ENCODE measurements around the gene SMG6.

The SMG6 gene

DNA sequence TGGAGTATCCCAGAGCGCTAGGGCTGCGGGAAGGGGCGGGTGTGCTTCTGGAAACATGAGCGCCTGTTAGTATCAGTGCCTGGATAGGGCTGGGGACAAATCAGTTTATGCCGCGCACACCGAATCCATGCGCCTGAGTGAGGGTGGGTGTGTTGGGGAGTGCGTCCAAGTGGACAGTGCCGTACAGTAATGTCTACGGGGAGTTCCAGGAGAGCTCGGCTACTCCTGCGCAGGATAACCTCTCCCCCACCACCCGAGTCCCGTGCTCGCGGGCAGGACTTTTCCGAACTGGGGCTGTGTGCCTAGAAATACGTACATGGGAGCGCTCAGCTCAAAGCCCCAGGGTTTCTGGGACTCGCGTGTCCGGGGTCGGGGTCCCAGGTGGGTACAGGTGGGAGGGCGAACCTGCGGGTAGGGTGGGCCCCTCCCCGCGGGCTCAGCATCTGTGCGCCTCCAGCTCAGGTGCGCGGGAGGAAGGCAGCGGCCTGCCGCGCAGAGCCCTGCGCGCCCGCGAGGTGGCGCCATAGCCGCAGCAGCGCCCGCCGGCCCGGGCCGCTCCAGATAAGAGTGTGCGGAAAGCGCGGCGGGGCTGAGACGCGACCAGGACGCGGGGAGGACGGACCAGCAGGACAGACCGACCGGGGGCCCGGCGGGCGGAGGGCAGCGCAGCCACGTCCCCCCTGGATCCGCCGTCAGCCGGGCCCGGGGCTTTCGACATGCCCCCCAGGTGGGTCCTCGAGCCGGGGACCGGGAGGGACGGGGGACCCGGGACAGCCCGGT, 248.9 kb downstream of the SMG6 start, which contains the start of gene HIC1:
TSS of gene HIC1 (plus strand) at position 592 of the 780 bp plus-strand sequence. CDS start 1,588 bp downstream, outside the sequence.
- H3K4me1 ChIP-seq (ENCODE audit: control insufficient read depth, insufficient read depth, low read length): peaks cover 5% of the 10 kb centered on the region; the same call in 1 of the 2 replicates
- H3K27ac ChIP-seq (ENCODE audit: extremely low read depth, low read depth, low read length): no peak within 1 kb of the TSS; the same call in 1 of the 2 replicates
- H3K36me3 ChIP-seq (ENCODE audit: control insufficient read depth in 2 of 2, insufficient read depth in 1 of 2, low read length in 2 of 2): no peaks in the 10 kb centered on the region
- ChIA-PET CTCF (interaction anchor here (0.6 to 4.5 kb wide), 55 partner anchors 9 to 361 kb away, joined by 3 to 143 read pairs (median 4); no protein-coding TSS in a partner anchor), POLR2A (interaction anchor here (0.5 to 1.2 kb wide), 2 partner anchors 190 to 299 kb away, joined by 3 to 11 read pairs; no protein-coding TSS in a partner anchor)
- no peaks in the 10 kb centered on the region for H3K9me3 ChIP-seq (ENCODE audit: control insufficient read depth, insufficient read depth, low read depth, low read length)
- H3K4me3 ChIP-seq (ENCODE audit: low read depth, low read length): peak within 1 kb of the TSS; percentile 48
- TF ChIP-seq ZNF629 (tag by site-specific recombination; IDR thresholded peaks at IDR 0.05) (no peak), KLF9 (tag by site-specific recombination; IDR thresholded peaks at IDR 0.05; ENCODE audit: low read depth) (peak; percentile 65), ZNF416 (tag by site-specific recombination; IDR thresholded peaks at IDR 0.05) (no peak), ZNF48 (tag by site-specific recombination; IDR thresholded peaks at IDR 0.05) (no peak), ZNF394 (tag by site-specific recombination; IDR thresholded peaks at IDR 0.05; ENCODE audit: borderline replicate concordance) (peak; percentile 95), ZBTB20 (tag by site-specific recombination; IDR thresholded peaks at IDR 0.05) (peak; percentile 46), ZBTB11 (tag by site-specific recombination; conservative IDR thresholded peaks at IDR 0.05; ENCODE audit: low read depth) (peak; percentile 36; the same call in 1 of the 2 replicates), ZNF76 (tag by site-specific recombination; IDR thresholded peaks at IDR 0.05; ENCODE audit: borderline replicate concordance, low read depth) (peak; percentile 10; the same call in 1 of the 2 replicates), ZXDB (tag by site-specific recombination; IDR thresholded peaks at IDR 0.05) (0 out of 2 replicates have a peak, but pooled peaks have one; percentile 25), REST (tag by site-specific recombination; IDR thresholded peaks at IDR 0.05) (no peak), ZNF600 (tag by site-specific recombination; IDR thresholded peaks at IDR 0.05) (peak; percentile 45; the same call in 1 of the 2 replicates), ZBTB7A (tag by site-specific recombination; IDR thresholded peaks at IDR 0.05; ENCODE audit: low read depth) (peak; percentile 20; the same call in 1 of the 2 replicates)
- TF ChIP-seq, protein P1, sequence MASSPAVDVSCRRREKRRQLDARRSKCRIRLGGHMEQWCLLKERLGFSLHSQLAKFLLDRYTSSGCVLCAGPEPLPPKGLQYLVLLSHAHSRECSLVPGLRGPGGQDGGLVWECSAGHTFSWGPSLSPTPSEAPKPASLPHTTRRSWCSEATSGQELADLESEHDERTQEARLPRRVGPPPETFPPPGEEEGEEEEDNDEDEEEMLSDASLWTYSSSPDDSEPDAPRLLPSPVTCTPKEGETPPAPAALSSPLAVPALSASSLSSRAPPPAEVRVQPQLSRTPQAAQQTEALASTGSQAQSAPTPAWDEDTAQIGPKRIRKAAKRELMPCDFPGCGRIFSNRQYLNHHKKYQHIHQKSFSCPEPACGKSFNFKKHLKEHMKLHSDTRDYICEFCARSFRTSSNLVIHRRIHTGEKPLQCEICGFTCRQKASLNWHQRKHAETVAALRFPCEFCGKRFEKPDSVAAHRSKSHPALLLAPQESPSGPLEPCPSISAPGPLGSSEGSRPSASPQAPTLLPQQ (tag by site-specific recombination; IDR thresholded peaks at IDR 0.05): peak; percentile 88
- TF ChIP-seq, protein P2, sequence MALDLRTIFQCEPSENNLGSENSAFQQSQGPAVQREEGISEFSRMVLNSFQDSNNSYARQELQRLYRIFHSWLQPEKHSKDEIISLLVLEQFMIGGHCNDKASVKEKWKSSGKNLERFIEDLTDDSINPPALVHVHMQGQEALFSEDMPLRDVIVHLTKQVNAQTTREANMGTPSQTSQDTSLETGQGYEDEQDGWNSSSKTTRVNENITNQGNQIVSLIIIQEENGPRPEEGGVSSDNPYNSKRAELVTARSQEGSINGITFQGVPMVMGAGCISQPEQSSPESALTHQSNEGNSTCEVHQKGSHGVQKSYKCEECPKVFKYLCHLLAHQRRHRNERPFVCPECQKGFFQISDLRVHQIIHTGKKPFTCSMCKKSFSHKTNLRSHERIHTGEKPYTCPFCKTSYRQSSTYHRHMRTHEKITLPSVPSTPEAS (tag by site-specific recombination; IDR thresholded peaks at IDR 0.05): no peak
- TF ChIP-seq, protein P3, sequence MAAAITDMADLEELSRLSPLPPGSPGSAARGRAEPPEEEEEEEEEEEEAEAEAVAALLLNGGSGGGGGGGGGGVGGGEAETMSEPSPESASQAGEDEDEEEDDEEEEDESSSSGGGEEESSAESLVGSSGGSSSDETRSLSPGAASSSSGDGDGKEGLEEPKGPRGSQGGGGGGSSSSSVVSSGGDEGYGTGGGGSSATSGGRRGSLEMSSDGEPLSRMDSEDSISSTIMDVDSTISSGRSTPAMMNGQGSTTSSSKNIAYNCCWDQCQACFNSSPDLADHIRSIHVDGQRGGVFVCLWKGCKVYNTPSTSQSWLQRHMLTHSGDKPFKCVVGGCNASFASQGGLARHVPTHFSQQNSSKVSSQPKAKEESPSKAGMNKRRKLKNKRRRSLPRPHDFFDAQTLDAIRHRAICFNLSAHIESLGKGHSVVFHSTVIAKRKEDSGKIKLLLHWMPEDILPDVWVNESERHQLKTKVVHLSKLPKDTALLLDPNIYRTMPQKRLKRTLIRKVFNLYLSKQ (tag by site-specific recombination; IDR thresholded peaks at IDR 0.05; ENCODE audit: borderline replicate concordance): no peak
- TF ChIP-seq, protein P4, sequence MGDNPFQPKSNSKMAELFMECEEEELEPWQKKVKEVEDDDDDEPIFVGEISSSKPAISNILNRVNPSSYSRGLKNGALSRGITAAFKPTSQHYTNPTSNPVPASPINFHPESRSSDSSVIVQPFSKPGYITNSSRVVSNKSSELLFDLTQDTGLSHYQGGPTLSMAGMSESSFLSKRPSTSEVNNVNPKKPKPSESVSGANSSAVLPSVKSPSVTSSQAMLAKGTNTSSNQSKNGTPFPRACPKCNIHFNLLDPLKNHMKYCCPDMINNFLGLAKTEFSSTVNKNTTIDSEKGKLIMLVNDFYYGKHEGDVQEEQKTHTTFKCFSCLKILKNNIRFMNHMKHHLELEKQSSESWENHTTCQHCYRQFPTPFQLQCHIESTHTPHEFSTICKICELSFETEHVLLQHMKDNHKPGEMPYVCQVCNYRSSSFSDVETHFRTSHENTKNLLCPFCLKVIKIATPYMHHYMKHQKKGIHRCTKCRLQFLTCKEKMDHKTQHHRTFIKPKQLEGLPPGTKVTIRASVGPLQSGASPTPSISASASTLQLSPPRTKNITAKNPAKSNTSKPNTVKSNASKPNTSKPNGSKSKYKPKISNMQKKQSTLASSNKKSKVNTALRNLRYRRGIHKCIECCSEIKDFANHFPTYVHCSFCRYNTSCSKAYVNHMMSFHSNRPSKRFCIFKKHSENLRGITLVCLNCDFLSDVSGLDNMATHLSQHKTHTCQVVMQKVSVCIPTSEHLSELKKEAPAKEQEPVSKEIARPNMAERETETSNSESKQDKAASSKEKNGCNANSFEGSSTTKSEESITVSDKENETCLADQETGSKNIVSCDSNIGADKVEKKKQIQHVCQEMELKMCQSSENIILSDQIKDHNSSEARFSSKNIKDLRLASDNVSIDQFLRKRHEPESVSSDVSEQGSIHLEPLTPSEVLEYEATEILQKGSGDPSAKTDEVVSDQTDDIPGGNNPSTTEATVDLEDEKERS (tag by site-specific recombination; IDR thresholded peaks at IDR 0.05): no peak
